EL (cell line): ENCODE data around the gene AGRN.
A peak's percentile ranks its signal among the peaks of the same experiment; 100 is the strongest.
"Not testable (repeated sequence)": the region's sequence is repeated elsewhere in the genome, so short reads cannot be mapped to it uniquely, and the experiment has no call there.

Source experiments
- DNase-seq: peaks from one replicate; pipeline ENCODE4 v3.0.0-alpha.2; 2016

Gene AGRN

DNA sequence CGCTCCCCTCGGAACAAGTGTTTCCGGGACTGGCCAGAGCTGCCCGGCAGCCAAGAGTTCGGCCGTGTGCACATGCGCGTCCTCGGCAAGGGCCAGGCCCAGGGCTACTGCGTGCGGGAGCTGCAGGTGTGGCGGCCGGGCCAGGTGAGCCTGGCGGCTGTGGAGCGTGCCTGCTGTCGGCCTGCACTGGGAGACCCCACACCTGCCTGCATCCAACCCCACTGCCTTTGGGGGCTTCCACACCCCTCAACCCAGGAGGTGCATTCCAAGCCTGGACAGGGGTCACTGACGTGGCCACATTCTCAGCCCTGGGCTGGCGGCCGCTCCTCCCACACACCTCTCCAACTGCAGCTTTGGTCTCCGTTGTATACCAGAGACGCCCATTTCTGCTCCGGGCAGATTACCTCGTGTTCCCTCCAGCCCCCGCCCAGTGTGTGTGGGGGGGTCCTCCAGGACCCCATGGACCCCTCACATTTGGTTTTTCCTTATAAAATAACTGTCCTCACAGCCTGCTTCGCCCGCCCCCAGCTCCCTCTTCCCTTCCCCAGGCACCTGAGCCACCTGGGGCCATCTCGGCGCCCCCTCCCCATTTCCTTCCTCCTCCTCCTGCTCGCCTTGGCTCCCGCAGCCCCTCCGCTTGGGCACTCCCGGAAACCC, 48.1 kb downstream of the AGRN start:
- DNase-seq, result no peak

GRCh38 chr1:1068517-1069055, 48.7 kb downstream of the AGRN start:
- DNase-seq, result no peak

DNA sequence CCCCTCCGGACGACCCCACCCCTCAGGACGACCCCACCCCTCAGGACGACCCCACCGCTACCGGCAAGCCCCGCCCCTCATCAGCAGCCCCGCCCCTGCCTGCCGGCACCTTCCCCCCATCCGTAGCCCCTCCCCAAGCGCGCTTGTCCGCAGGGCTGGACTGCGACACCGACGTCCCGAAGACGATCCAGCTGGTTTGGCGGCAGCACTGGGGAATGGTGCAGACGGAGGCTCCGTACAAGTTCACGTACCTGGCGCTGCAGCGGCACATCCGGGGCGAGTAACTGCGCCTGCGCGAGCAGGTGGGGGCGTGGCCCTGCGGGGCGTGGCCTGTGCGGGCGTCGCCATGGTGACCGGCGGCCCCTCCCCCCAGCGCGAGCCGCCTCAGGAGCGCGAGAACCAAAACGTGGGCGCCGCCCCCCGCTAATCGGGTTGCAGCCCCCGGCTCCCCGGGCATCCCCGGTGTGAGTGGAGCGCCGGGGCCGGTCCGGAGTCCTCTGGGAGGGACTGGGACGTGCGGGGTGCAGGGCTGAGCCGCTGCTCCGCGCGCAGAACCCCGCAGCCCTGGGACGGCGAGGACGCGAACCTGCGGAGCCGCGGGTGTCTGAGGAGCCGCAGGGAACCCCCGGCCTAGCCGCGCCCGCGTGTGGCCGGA, 49.3 kb downstream of the AGRN start:
- peak; percentile 56 for DNase-seq

GRCh38 chr1:1069711-1070676, 50.1 kb downstream of the AGRN start:
- no peak for DNase-seq

- no peak for DNase-seq
These were observed 51.8 kb downstream of the AGRN start for GRCh38 chr1:1071486-1072298.

- DNase-seq, result no peak
These were observed 52.5 kb downstream of the AGRN start for GRCh38 chr1:1072299-1072848.

DNA sequence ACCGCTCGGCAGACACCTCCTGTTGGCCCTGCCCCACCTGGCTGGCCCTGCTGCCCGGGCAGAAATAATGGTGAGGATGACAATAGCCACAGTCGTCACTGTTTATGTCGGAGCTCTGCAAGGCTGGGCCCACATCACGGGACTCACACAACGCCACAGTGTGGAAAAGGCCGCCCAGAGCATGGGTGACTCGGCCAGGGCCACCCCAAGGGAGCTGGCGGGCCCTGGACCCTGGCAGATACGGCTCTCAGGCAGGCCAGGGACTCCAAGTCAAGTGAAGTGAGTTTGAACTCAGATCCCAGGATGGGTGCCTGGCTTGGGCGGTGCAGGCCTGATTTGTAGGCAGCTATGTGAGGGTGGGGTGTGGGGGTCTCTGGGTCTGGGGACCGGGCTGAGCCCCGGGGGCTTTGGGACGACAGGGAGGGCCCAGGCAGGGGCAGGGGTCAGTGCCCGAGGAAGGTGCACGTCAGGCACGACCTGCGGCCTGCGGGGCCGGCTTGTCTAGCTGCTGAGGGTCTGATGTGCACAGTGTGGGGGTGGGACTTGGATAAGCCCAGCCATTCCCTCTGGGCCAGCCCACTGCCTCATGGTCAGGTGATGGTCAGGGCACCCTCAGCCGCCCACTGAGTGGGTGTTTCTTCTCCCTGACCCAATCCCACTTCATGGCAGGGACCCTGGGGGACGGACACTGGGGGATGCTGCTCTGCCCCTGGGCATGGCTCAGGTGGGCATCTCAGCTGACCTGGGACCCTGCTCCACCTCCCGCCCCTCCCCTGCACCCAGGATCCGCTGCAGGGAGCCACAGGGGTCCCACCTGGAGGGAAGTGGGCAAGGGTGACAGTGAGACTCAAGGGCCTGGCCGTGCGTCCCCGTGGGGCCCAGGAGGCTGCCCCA, 53.2 kb downstream of the AGRN start:
- no peak for DNase-seq

GRCh38 chr1:1073743-1074587, 54.0 kb downstream of the AGRN start, which contains the start of gene RNF223:
Gene RNF223, minus strand, starts transcription at chr1:1074306. Its CDS starts 1,740 bp downstream, at chr1:1072566.
- DNase-seq, result no peak

GRCh38 chr1:1074631-1075147, 54.8 kb downstream of the AGRN start:
- DNase-seq, result no peak

- no peak for DNase-seq
These were observed 55.4 kb downstream of the AGRN start for GRCh38 chr1:1075148-1075935.

- DNase-seq, result not testable (repeated sequence)
These were observed 57.5 kb downstream of the AGRN start for GRCh38 chr1:1077396-1077795.

- peak; percentile 99 for DNase-seq
These were observed 59.6 kb downstream of the AGRN start for GRCh38 chr1:1079408-1080121.

- DNase-seq, result peak; percentile 80
These were observed 60.3 kb downstream of the AGRN start for GRCh38 chr1:1080122-1080757.

- DNase-seq, result no peak
These were observed 61.0 kb downstream of the AGRN start for GRCh38 chr1:1080951-1081310.

GRCh38 chr1:1081311-1082238, 61.7 kb downstream of the AGRN start:
- DNase-seq, result no peak

GRCh38 chr1:1082239-1082775, 62.4 kb downstream of the AGRN start:
- no peak for DNase-seq
